HG02642 (cell line): Measurements from ENCODE around the gene ZNF618.

ENCODE experiments used
- ATAC-seq: cut with Tn5 transposase; IDR thresholded peaks from one replicate; pipeline ENCODE4 v1.9.1; 2021; ENCODE audit warnings: mild to moderate bottlenecking; ENCODE audit not compliant: unreplicated experiment, poor library complexity

ZNF618 gene

DNA sequence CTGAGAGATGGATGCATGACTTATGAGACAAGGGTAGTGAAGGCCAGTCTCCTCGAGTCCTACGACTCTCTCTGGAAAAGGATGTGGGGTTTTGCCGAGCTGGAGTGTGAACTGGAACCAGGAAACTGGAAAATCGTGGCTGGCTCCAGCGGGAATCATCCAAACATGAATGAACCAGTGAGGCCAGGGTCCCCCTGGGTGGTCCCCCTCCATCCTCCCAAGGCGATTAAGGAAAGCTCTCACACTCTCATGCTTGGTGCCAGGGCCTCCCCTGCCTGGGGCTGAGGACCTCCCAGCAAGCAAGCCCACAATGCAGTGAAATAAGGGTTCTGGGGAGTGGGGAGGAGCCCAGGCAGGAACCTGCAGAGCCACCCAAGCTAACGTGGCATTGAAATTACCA, 211.6 kb downstream of the ZNF618 start:
- ATAC-seq: no peak

DNA sequence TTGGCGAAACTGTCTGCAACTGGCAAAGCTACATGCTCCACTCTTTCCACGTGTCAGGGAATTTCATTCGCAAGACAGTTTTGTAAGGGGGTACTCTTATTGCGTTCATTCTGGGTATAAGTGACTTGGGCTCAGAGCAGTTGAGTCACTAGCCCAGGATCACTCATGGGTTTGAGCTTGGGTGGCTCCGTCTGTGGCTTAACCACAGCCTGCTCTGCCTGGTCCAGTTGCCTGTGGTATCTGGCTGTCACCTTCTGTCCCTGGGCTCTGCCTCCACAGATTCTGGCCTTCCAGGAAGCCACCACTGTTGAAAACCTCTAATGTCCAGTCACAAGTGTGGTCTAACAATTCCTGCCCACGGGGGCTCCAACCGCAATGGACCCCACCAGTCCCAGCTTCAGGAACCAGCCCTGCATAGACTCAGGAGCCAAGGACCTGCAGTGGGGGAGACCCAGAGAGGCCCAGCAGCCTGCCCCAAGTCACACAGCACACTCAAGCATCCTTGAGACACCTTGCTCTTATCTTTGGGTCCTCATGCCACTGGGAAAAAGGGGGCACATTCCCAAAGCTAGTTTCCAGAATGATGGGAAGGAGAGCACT, 212.6 kb downstream of the ZNF618 start:
- ATAC-seq: no peak

DNA sequence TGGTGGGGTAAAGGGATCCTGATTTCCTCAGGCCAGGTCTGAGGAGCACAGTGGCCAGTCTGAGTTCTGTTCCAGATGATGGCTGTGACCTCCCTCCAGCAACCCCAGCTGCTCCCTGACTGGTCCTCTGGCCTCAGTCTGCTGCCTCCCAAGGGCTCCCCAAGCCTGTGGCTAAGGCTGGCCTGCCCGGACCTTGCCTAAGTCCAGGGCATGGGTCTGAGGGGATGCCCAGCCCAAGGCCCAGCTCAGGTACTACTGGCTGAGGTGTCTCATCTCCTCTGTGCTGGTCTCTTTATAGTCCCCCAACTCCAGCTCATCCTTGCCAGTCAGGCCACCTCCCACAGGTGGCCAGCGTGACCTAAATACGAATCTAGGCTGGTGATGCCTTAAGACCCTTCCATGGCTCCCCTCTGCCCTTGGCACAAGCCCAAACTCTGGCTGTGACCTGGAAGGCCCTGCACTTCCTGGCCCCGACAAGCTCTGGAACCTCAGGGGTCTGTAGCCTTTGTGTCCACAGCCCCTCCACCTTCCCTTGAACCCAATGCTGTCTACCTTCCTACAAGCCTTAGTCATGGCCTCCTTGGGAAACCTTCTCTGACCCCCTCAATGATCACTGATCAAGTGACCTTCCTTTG, 213.2 kb downstream of the ZNF618 start:
- no peak for ATAC-seq

DNA sequence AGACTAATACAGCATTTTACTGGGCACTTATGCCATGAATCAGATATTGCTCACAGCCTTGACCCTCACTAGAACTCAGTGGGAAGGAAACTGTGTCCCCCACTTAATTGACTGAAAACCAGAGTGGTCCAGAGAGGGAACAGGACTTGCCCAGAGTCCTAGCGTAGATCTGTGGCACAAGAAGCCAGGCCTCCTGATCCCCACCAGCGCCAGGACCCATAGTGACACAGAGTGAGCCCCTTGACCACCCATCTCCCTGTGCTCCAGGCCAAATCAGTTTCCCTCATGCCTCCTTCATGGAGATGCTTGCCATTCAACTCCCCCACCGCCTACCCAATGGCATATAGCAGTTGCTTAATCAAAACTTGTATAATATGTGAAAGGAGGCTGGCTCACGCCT, 214.7 kb downstream of the ZNF618 start:
- ATAC-seq: no peak

DNA sequence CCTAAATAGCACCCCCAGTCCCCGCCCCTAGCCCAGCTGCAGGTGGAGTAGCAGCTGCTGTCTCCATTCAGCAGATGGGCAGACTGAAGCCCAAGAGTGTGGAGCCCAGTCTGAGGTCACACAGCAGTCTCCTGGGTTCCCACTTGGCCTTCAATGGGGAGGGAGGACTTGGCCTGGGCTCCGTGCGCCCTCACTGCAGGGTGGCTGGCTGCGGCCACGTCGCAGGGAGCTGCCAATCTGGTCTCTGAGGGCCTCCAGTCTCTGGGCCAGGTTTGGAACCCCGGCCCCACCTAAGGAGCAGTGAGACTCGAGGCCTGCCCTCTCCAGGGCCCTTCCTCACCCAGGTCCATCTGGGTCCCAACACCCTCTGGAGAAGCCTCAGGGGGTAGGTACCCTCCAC, 215.6 kb downstream of the ZNF618 start:
- no peak for ATAC-seq

DNA sequence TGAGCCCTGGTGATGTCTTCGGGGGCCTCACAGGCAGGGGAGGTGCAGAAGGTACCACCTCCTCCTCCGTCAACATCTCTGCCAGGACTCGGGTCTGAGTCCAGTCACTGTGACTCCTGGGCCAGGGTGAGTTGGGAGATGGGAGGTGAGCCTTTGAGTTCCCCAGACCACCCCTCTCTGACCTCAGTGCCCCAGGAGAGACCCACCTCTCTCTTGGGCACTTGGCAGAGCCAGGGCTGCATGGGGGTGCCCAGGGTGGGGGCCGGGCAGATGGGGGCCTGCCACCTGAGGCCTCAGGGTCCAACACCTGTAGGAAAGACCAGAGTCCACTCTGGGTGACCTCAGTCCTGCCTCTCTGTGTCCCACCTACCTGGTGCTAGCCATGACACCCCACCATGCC, 216.2 kb downstream of the ZNF618 start:
- no peak for ATAC-seq

DNA sequence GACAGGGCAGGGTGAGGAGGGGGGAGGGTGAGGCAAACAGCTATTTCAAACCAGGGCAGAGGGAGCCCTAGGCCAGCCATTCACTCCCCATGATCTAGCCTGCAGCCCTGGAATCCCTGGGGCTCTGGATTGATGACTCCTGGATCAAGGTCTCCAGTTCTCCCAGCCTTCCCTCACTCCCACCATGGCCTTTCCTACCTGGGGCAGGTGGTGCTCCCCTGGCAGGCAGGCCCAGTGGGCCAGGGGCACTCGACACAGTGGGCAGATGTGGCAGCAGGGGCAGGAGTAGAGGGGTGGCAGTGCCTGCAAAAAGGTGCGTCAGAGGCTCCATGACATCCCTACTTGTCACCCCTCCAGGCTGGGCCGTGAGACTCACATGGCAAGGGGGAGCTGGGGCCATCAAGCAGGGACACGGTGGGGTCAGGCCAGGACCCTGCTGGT, 216.9 kb downstream of the ZNF618 start:
- ATAC-seq: no peak

DNA sequence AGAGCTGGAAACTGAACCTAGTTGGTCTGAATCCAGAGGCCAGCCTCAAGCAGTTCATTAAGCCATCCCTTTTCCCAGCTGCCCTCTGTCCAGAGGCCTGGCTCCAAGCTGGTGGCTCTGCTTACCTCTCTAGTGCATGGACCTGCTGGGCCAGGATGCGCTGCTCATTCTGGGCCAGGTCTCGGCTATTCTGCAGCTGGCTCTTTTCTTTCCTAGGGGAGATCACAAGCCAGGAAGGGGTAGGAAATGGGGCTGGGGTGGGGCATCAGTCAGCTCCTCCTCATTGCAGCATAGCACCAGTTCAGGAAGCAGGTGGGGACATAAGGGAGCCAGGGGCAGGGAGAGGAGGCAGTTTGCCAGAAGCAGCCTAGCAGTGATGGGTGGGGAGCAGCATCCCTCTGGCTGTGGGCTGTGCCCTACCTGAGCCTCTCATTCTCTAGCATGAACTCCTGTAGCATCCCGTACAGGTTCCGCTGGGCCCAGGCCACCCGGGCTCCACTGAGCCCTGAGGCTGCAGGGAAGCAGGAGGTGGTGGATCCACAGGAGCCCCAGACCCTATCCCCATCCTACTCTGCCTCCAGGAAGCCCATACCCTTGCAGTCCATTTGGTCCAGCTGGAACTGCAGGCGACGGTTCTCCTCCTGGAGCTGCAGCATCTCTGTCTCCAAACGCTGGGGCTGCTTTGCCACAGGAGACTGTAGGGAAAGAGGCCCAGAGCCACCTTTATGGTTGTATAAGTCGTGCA, 217.8 kb downstream of the ZNF618 start:
- ATAC-seq: no peak

DNA sequence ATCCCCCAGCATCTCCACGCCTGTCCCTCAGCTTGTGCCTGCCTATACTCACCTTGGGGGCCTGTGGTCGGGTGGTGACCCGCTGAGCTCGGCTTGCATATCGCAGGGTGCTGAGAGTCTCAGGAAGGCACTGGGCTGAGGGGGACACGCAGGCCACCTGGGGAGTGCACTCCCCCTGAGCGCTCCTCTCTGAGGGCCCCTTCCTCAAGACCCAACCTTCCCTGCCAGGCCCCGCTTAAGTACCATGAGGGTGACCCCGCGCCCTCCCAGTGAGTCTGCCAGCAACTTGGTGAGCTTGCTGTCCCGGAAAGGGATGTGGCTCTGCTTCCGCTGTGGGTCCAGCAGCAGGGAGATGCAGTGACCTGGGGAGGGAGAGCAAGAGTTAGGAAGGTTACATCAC, 218.9 kb downstream of the ZNF618 start:
- ATAC-seq: no peak

DNA sequence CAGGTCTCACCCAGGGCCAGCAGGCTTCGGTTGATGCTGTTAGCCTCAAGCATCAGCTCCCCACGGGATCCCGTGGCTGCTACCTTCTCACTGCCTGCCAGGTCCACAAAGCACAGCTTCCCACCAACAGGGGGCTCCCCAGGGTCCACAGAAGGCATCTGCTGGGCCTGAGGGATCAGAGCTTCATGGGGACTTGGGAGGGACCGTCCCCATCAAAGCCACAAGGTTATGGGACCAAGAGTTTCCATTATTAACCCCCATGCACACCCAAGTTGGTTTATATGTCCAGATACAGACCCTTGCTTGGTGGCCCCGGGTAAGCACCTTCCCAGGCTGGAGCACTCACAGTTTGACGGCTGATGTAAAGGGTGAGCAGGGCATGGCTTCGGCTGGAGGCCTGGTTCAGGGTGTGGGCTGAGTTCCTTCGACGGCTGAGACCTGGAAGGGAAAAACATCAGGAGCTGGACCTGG, 220.0 kb downstream of the ZNF618 start:
- no peak for ATAC-seq

DNA sequence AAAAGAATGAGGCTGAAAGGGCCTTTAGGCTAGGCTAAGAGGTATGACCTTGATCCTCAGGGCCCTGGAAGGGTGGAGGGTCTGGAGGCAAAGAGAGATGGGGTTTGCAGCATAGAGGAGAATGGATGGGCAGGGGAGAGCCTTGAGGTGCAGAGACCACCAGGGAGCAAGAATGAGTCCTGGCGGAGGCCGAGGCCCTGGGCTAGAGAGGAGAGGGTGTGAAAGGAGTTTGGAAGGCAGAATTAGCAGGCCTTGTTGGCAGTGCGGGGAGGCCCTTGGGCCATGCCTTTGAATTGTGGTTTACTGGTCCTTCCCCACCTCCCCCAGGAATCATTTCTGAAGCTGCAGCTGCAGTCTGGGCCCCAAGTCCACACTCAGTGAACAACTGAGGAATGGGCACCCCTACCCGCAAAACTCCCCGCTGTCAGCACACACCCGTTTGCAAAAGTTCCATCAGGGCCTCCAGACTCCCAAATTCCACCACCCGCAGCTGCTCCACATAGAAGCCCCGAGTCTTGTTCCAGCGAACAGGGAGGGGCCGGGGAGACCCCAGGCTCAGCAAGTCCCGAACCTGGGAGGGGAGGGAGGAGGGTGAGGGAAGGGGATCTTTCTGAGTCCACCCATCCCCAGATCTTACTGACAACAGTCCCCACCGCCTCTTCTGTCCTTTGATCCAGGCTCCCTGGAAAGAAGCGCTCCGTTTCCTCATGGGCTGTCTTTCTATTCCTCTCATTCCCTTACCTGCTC, 220.9 kb downstream of the ZNF618 start:
- ATAC-seq: no peak

DNA sequence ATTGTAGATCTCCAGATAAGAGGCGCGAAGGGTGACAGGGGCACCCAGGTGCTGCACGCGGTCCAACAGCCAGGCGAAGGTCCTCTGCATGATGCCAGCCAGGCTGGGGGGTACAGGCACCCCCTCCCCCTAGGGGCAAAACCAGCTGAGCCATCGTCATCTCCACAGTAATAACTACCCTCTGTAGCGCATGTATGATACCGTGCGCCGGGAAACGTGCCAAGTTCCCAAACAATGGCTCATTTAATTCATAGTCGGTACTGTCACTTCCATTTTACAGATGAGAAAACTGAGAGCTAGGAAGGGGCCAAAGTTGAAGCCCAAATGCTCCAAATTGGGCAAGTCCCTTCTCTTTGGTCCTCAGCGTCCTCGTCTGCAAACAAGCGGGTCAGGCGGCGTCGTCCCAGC, 221.5 kb downstream of the ZNF618 start:
- ATAC-seq: no peak

DNA sequence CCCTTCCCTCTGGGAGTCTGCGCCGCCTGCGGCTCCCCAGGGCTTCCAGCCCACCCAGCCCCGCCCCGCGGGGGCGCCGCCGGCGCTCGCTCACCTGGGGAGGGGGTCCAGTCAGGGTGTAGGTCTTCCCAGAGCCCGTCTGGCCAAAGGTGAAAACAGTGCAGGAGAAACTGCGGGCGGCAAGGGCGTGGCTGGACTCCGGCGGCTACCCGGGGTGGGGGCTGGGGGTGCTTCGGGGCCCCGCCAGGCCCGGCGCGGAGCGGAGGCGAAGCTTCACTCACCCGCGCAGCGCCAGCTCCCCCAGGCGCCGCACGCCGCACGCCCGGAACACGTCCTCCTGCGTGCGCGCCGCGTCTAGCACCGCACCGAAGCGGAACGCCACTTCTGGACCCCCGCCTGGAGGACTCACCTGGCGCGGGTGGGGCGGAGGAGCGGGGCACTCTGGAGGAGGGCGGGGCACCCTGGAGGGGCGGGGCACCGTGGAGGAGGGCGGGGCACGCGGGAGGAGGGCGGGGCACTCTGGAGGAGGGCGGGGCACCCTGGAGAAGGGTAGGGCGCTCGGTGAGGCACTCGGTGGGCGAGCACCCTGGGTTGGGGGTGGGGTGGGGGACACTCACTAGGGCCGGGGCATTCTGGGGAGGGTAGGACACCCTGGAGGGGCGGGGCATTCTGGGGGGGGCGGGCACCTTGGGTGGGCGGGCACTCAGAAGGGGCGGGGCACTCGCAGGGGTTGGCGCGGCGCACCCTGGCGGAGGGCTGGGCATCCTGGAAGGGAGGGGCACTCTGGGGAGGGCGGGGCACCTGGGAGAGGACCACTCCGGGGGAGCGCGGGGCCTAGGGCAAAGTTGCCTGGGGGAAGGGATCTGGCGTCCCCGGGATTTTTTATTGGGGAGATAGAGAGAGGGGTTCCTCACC, 222.2 kb downstream of the ZNF618 start:
- no peak for ATAC-seq

DNA sequence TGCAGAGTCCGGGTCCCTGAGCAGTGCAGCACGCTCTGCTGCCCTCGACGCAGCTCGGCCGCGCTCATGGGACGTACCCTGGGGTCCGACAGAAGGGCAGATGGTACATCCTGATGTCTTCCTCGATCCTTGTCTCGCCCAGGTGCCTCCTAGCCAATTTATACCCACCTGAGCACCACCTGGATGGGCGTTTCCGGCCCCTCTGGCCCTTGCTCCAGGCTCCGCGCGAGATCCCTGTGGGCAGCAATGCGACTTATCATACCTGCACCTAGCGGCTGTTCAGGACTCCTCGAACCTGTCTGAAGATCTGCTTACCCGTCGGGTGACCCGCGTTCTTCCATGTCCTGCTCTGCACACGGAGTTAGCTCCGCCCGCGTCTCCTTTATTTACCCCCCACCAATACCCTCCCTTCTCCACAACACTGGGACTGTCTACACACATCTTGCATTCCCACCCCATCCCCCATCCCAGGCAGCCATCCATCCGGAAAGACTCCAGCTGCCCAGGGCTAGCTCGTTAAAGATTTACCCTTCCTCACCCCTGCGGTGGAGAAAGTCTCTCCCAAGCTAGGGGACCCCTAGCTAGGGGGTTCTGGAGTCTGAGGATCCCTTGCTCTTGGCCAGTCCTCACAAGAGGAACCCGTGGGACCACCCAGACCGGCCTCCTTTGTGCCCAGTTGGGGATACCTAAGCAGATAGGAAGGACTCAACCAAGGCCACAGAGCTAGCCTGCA, 223.0 kb downstream of the ZNF618 start, which contains the start of gene KIF12:
TSS of gene KIF12 (minus strand) at position 357 of the 733 bp plus-strand sequence. CDS start at position 341, 16 bp downstream.
- no peak for ATAC-seq

DNA sequence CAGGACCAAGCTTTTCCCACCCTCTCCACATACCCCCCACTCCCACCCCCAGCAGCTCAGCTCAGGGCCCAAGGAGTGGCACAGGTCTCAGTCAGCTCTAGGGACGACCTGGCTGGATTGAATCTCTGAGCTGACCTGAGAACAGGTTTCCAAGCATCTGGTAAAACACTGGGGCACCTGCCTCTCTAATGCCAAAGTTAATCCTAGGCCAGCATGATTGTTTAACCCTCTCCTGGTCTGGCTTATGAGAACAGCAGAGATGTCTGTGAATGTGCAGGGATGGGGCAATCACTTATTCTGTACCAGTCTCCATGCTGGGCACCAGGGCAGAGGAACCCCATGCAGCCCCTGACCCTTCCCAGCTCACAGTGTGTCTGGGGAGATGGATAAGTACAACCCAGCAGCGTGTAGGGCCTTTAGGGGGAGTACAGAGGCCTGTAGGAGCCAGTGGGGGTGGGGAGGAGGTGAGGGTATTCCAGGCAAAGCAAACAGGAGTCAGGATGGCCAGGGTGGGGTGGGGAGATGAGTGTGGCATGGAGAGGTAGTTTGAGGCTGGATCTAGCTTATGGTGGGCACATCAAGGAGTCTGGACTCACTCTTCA, 223.7 kb downstream of the ZNF618 start:
- no peak for ATAC-seq

DNA sequence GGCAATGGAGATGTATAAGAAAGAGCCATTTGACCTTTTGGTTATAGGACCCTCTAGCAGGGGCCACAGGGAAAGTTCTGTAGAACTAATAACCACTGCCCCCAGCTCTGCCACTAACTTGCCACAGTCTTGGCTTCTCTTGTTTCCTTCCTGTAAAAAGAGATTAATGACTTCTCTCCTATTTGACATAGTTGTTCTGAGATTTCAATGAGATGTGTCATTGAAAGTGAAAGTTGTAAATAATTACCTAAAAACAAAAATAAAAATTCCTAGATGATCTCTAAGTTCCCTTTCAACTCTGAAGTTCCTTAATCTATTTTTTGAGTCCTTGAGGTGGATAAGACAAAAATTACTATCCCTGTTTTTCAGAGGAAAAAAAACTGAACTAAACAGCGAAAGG, 224.4 kb downstream of the ZNF618 start:
- ATAC-seq: no peak

DNA sequence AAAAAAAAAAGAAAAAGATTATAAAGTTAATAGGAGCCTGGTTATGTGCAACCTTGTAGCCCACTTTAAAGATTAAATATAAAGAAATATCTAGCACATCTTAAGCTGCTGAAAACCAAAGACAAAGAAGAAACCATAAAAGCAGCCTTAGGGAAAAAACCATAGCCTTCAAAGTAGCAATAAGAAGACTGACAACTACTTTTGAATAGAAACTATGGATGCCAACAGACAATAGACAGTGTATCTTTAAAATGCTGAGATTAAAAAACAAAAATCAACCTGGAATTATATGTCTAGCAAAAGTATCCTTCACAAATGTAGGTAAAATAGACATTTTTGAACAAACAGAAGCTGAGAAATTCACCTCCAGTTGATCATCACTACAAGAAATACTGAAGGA, 226.4 kb downstream of the ZNF618 start:
- no peak for ATAC-seq

DNA sequence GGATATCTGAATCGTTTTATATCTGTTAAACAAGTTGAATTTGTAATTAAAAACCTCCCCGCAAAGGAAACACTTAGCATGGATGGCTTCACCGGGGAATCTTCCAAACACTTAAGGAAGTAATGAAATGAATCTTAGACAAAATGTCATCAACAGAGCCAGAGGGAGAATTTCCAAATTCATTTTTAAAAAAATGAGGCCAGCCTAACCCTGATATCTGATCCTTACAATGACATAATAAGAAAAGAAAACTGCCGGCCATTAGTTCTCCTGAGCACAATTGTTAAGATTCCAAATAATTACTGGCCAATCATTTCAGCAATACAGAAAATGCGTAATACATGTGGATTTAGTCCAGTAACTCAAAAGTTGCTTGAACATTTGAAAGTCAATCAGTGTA, 229.1 kb downstream of the ZNF618 start:
- no peak for ATAC-seq
